ENCODE results near the gene GBP6.

GRCh38 chr1:89394851-89395250 lies 31.0 kb downstream of the GBP6 start:
- TF ChIP-seq CTCF (IDR thresholded peaks at IDR 0.05) (no peak), ZFX (IDR thresholded peaks at IDR 0.05; ENCODE audit: borderline replicate concordance) (no peak)
